ENCODE data around the gene ANXA11.
"Not testable (repeated sequence)": the region's sequence is repeated elsewhere in the genome, so short reads cannot be mapped to it uniquely, and the experiment has no call there.

DNA sequence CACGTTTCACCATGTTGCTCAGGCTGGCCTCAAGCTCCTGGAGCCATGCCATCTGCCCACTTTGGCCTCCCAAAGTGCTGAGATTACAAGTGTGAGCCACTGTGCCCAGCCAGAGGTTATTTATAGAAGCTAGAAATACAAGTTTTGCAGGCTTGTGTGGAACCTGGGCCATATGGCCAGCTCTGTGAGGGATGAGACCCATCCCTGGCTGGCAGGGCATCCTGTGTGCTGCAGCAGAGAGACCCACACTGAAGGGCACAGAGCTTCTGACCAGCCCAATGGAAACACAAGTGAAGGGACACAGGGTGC lies 48.6 kb upstream of the ANXA11 start:
- TF ChIP-seq, protein P1, sequence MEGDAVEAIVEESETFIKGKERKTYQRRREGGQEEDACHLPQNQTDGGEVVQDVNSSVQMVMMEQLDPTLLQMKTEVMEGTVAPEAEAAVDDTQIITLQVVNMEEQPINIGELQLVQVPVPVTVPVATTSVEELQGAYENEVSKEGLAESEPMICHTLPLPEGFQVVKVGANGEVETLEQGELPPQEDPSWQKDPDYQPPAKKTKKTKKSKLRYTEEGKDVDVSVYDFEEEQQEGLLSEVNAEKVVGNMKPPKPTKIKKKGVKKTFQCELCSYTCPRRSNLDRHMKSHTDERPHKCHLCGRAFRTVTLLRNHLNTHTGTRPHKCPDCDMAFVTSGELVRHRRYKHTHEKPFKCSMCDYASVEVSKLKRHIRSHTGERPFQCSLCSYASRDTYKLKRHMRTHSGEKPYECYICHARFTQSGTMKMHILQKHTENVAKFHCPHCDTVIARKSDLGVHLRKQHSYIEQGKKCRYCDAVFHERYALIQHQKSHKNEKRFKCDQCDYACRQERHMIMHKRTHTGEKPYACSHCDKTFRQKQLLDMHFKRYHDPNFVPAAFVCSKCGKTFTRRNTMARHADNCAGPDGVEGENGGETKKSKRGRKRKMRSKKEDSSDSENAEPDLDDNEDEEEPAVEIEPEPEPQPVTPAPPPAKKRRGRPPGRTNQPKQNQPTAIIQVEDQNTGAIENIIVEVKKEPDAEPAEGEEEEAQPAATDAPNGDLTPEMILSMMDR (IDR thresholded peaks at IDR 0.05; ENCODE audit: insufficient read depth, low read depth, low read length): not testable (repeated sequence)
- not testable (repeated sequence) for TF ChIP-seq EZH2 (IDR thresholded peaks at IDR 0.05; ENCODE audit: insufficient read depth, low read length)

All from astrocyte (in vitro differentiated cells and primary cell).